ENCODE data around the gene CCDC12.

DNA sequence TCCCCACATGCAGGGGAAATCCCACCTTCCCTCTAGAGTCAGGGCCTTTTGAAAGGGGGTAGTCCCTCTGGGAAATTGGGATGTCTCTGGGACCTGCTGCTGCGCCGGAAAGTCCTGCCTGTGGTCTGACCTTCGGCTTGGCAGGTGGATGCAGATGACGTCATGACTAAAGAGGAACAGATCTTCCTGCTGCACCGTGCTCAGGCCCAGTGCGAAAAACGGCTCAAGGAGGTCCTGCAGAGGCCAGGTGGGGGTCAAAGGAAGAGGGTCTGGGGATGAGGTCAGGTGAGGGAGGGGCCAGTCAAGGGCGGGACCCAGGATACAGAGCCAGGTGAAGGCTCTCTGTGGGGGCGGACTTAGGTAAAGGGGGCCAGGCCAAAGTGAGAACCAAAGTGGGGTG, 82.8 kb downstream of the CCDC12 start:
- TF ChIP-seq POLR2AphosphoS5 (IDR thresholded peaks at IDR 0.05; ENCODE audit: low read depth, low read length) (no peak), TEAD4 (IDR thresholded peaks at IDR 0.05; ENCODE audit: borderline replicate concordance, insufficient read depth) (no peak), NRF1 (IDR thresholded peaks at IDR 0.05; ENCODE audit: low read depth, low read length) (no peak), EZH2phosphoT487 (IDR thresholded peaks at IDR 0.05; ENCODE audit: borderline replicate concordance, low read depth) (no peak), GABPA (IDR thresholded peaks at IDR 0.05; ENCODE audit: low read depth) (no peak), REST (IDR thresholded peaks at IDR 0.05; ENCODE audit: low read depth, low read length) (no peak), NFIC (IDR thresholded peaks at IDR 0.05; ENCODE audit: borderline replicate concordance) (no peak), RXRA (IDR thresholded peaks at IDR 0.05; ENCODE audit: borderline replicate concordance, low read depth) (no peak), YY1 (IDR thresholded peaks at IDR 0.05; ENCODE audit: low read depth) (no peak), SIN3A (IDR thresholded peaks at IDR 0.05; ENCODE audit: borderline replicate concordance, low read depth, low read length) (no peak), MAX (IDR thresholded peaks at IDR 0.05; ENCODE audit: low read depth) (no peak), RAD21 (IDR thresholded peaks at IDR 0.05; ENCODE audit: low read length) (no peak)
- TF ChIP-seq, protein P1, sequence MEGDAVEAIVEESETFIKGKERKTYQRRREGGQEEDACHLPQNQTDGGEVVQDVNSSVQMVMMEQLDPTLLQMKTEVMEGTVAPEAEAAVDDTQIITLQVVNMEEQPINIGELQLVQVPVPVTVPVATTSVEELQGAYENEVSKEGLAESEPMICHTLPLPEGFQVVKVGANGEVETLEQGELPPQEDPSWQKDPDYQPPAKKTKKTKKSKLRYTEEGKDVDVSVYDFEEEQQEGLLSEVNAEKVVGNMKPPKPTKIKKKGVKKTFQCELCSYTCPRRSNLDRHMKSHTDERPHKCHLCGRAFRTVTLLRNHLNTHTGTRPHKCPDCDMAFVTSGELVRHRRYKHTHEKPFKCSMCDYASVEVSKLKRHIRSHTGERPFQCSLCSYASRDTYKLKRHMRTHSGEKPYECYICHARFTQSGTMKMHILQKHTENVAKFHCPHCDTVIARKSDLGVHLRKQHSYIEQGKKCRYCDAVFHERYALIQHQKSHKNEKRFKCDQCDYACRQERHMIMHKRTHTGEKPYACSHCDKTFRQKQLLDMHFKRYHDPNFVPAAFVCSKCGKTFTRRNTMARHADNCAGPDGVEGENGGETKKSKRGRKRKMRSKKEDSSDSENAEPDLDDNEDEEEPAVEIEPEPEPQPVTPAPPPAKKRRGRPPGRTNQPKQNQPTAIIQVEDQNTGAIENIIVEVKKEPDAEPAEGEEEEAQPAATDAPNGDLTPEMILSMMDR (IDR thresholded peaks at IDR 0.05): no peak

Data from SK-N-SH (cell line).